H1 (cell line): Measurements from ENCODE around the gene RPA3. TPM values are rescaled to one million over a fixed set of nuclear protein-coding genes. Genes with fewer than 3 reads are reported as not detected.

Experiments
- CTCF ChIA-PET: fragments of 300-600 bp; sonication (Branson Sonifier 250); formaldehyde crosslinking; loops from one replicate; lab custom pipeline; 2021; ENCODE audit not compliant: partially characterized antibody; lab: Charles Lee
- POLR2A ChIA-PET: fragments of 300-600 bp; sonication (Branson Sonifier 250); formaldehyde crosslinking; loops from one replicate; lab custom pipeline; 2021; ENCODE audit warnings: inconsistent platforms; ENCODE audit not compliant: partially characterized antibody; lab: Charles Lee
- DNase-seq, 2 experiments: peaks; one replicate each; pipeline versions ENCODE4 v3.0.0 to v3.0.0-alpha.2; 2010 to 2022; ENCODE audit warnings: low spot score in 2 of 2, low read depth in 1 of 2, mixed read lengths in 1 of 2
- FAIRE-seq: peaks from 2 replicates; lab custom pipeline; 2011; peaks lifted over from hg19 to GRCh38; lab: Jason Lieb, UNC
- H2AFZ ChIP-seq: 2 replicates; pipeline ENCODE4 v1.8.1; 2012; ENCODE audit warnings: low read length, inconsistent platforms
- H2AK5ac ChIP-seq: 2 replicates; pipeline ENCODE4 v1.6.1; 2013; ENCODE audit warnings: low read depth, low read length
- H2BK120ac ChIP-seq: replicated peaks from 2 replicates; pipeline ENCODE3; 2013; ENCODE audit warnings: low read depth, low read length, inconsistent platforms
- H2BK12ac ChIP-seq: 2 replicates; pipeline ENCODE4 v1.6.1; 2013; ENCODE audit warnings: low read depth, low read length
- H2BK15ac ChIP-seq: 2 replicates; pipeline ENCODE4 v1.6.1; 2013; ENCODE audit warnings: low read length
- H2BK20ac ChIP-seq: 2 replicates; pipeline ENCODE4 v1.6.1; 2013; ENCODE audit warnings: low read length
- H2BK5ac ChIP-seq: 2 replicates; pipeline ENCODE4 v1.6.1; 2013; ENCODE audit warnings: low read depth, low read length
- H3K14ac ChIP-seq: 2 replicates; pipeline ENCODE4 v1.6.1; 2013; ENCODE audit warnings: inconsistent platforms; ENCODE audit not compliant: insufficient read length
- H3K18ac ChIP-seq: 2 replicates; pipeline ENCODE4 v1.6.1; 2013; ENCODE audit warnings: low read length; ENCODE audit errors: extremely low read depth
- H3K23ac ChIP-seq: 2 replicates; pipeline ENCODE4 v1.6.1; 2013; ENCODE audit warnings: inconsistent platforms; ENCODE audit not compliant: insufficient read length
- H3K23me2 ChIP-seq: 2 replicates; pipeline ENCODE4 v1.6.1; 2013; ENCODE audit warnings: low read depth, low read length
- H3K27ac ChIP-seq: 2 replicates; pipeline ENCODE4 v1.6.1; 2011; ENCODE audit warnings: low read depth, low read length, inconsistent platforms
- H3K27me3 ChIP-seq, 4 experiments: replicated peaks in 1 of 4; 1 replicate in 1 of 4; 2 replicates in 3 of 4; pipeline versions ENCODE4 v1.6.1 to v1.8.1; 2011 to 2013; ENCODE audit warnings: low read length in 3 of 4, mild to moderate bottlenecking in 3 of 4, inconsistent platforms in 2 of 4, mixed read lengths in 2 of 4, moderate library complexity in 1 of 4; ENCODE audit not compliant: control insufficient read depth in 3 of 4, insufficient read depth in 3 of 4; ENCODE audit errors: extremely low read depth in 1 of 4
- H3K36me3 ChIP-seq, 4 experiments: 2 replicates each; pipeline versions ENCODE4 v1.6.1 to v1.8.1; 2011 to 2013; ENCODE audit warnings: mild to moderate bottlenecking in 4 of 4, low read length in 3 of 4, moderate library complexity in 2 of 4, control low read depth in 1 of 4, inconsistent platforms in 1 of 4; ENCODE audit not compliant: insufficient read depth in 4 of 4, control insufficient read depth in 2 of 4
- H3K4ac ChIP-seq: replicated peaks from 2 replicates; pipeline ENCODE3; 2013; ENCODE audit warnings: low read length, low read depth, mixed read lengths, inconsistent platforms; ENCODE audit not compliant: insufficient read length
- H3K4me1 ChIP-seq, 4 experiments: replicated peaks in 1 of 4; 1 replicate in 1 of 4; 2 replicates in 3 of 4; pipeline versions ENCODE4 v1.6.1 to v1.8.1; 2011 to 2013; ENCODE audit warnings: low read length in 3 of 4, inconsistent platforms in 2 of 4, mixed read lengths in 1 of 4; ENCODE audit not compliant: insufficient read depth in 4 of 4, control insufficient read depth in 3 of 4
- H3K4me2 ChIP-seq, 2 experiments: 2 replicates each; pipeline versions ENCODE4 v1.6.1 to v1.8.1; 2011 to 2013; ENCODE audit warnings: low read depth in 2 of 2, low read length in 2 of 2, control low read depth in 1 of 2, inconsistent platforms in 1 of 2, mild to moderate bottlenecking in 1 of 2; ENCODE audit not compliant: insufficient read depth in 1 of 2
- H3K4me3 ChIP-seq, 4 experiments: fragments of 200-600, 300-600 bp in 1 of 4; sonication (generic), shearing (Covaris generic), sonication (Bioruptor Twin) in 1 of 4; 2 replicates each; pipeline versions ENCODE4 v1.5.1 to v1.8.1; 2011 to 2016; ENCODE audit warnings: low read length in 4 of 4, low read depth in 3 of 4, control low read depth in 2 of 4, inconsistent platforms in 2 of 4, mild to moderate bottlenecking in 2 of 4, mixed read lengths in 1 of 4, moderate library complexity in 1 of 4; ENCODE audit not compliant: insufficient read depth in 2 of 4; ENCODE audit errors: extremely low read depth in 1 of 4
- H3K56ac ChIP-seq: replicated peaks from 2 replicates; pipeline ENCODE3; 2013; ENCODE audit warnings: low read depth, mild to moderate bottlenecking, mixed read lengths, low read length, inconsistent platforms; ENCODE audit not compliant: insufficient read length
- H3K79me1 ChIP-seq: 2 replicates; pipeline ENCODE4 v1.6.1; 2013; ENCODE audit warnings: low read depth, low read length, control low read depth
- H3K79me2 ChIP-seq, 2 experiments: 2 replicates each; pipeline versions ENCODE4 v1.6.1 to v1.8.1; 2012 to 2013; ENCODE audit warnings: low read length in 2 of 2, mild to moderate bottlenecking in 2 of 2, inconsistent platforms in 1 of 2; ENCODE audit not compliant: insufficient read depth in 2 of 2, control insufficient read depth in 1 of 2
- H3K9ac ChIP-seq, 4 experiments: replicated peaks in 1 of 4; 1 replicate in 1 of 4; 2 replicates in 3 of 4; pipeline versions ENCODE4 v1.6.1 to v1.8.1; 2011 to 2013; ENCODE audit warnings: low read depth in 3 of 4, low read length in 3 of 4, control low read depth in 2 of 4, mild to moderate bottlenecking in 2 of 4, moderate library complexity in 2 of 4, inconsistent platforms in 1 of 4; ENCODE audit errors: extremely low read depth in 1 of 4
- H3K9me3 ChIP-seq, 2 experiments: 2 replicates each; pipeline versions ENCODE4 v1.6.1 to v1.8.1; 2012 to 2013; ENCODE audit warnings: mild to moderate bottlenecking in 2 of 2, moderate library complexity in 2 of 2, control low read depth in 1 of 2, inconsistent platforms in 1 of 2, low read depth in 1 of 2, low read length in 1 of 2, mixed read lengths in 1 of 2; ENCODE audit not compliant: insufficient read depth in 2 of 2
- H4K20me1 ChIP-seq, 2 experiments: replicated peaks in 1 of 2; 2 replicates each; pipeline versions ENCODE3 to v1.8.1; 2011 to 2013; ENCODE audit warnings: inconsistent platforms in 2 of 2, low read length in 2 of 2, mild to moderate bottlenecking in 1 of 2; ENCODE audit not compliant: insufficient read depth in 2 of 2, control insufficient read depth in 1 of 2
- H4K5ac ChIP-seq: 2 replicates; pipeline ENCODE4 v1.6.1; 2013; ENCODE audit warnings: low read length, low read depth, mixed read lengths, inconsistent platforms; ENCODE audit not compliant: insufficient read length
- H4K8ac ChIP-seq: 2 replicates; pipeline ENCODE4 v1.8.0; 2013; ENCODE audit warnings: mild to moderate bottlenecking, moderate library complexity, low read length, inconsistent platforms; ENCODE audit not compliant: insufficient read depth; ENCODE audit errors: extremely low read depth
- H4K91ac ChIP-seq: replicated peaks from 2 replicates; pipeline ENCODE3; 2013; ENCODE audit warnings: low read length, mixed read lengths, inconsistent platforms; ENCODE audit not compliant: insufficient read length
- WGBS, 2 experiments: shearing (Covaris generic) in 1 of 2; methylation state at CpG; one replicate each; pipeline versions ENCODE4 v1.1.6 to v1.1.7; 2013 to 2015; ENCODE audit warnings: low lambda C conversion rate in 2 of 2, mixed read lengths in 2 of 2, inconsistent platforms in 1 of 2, low coverage in 1 of 2, missing lambda C conversion rate in 1 of 2; ENCODE audit not compliant: insufficient replicate concordance in 2 of 2, insufficient coverage in 1 of 2, insufficient read length in 1 of 2; ENCODE audit errors: extremely low coverage in 1 of 2, missing lambda C conversion rate in 1 of 2; 5-methylcytosine and 5-hydroxymethylcytosine counted together
- polyA plus RNA-seq, 7 experiments: library from polyadenylated mRNA; depleted of rRNA in 3 of 7; stranded (reverse) in 5 of 7; unstranded in 2 of 7; fragments of >200 nt in 5 of 7; fragments of 200-250 nt in 2 of 7; gene quantifications; 1 replicate in 5 of 7; 2 replicates in 1 of 7; 4 replicates in 1 of 7; pipeline versions ENCODE4 v1.2.1 to v1.2.3, GENCODE V29; 2011 to 2013; ENCODE audit warnings: missing spikeins in 2 of 7, mixed read lengths in 2 of 7
- total RNA-seq: library from RNA; stranded (reverse); fragmentation: NEBNext Ultra II Directional; extraction: Animal tissue kit (Norgen Biotek cat#: 25700); gene quantifications from 2 replicates; pipeline ENCODE4 v1.2.1, GENCODE V29; 2021
- TF ChIP-seq, protein P1 (sequence below): IDR thresholded peaks from 2 replicates; pipeline ENCODE4 v1.6.1; 2012; ENCODE audit warnings: inconsistent platforms

The RPA3 gene
- total and polyA plus RNA-seq, 2 of the 8 experiments (the other 6 are each of a cell fraction or from before 2014, with no cell fraction given), result 60.2 to 105 TPM

DNA sequence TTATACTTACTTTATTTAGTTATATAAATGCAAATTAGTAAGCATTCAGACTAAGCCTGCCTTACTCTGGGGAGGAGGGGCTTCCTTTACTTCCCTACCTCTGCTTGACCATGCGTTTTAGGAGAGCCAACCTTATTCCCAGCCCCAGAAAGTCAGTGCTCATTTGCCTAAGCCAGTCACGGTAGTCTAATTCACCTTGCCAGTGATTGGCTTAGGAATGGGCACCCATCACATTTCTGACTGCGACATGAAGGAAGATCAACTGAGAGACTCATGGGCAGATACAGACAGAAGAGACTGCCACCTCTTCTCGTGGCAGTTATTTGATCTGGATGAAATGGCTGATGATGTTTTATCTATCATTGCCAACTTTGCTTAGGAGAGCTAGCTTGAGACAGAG lies 29.5 kb downstream of the RPA3 start:
- Histone ChIP-seq H3K27ac (no peak overlapping the region), H3K79me2 (no peaks in the 10 kb centered on the region), H2AK5ac (no peak overlapping the region), H2AFZ (no peak overlapping the region), H4K20me1 (no peaks in the 10 kb centered on the region), H3K79me1 (no peaks in the 10 kb centered on the region), H3K9ac (no peak overlapping the region), H4K5ac (no peak overlapping the region), H4K91ac (no peak overlapping the region)
- 90% methylated on average over 4 of the region's 4 CpGs; no CpG with 5 or more reads in 1 of the 2 experiments for WGBS, 2 experiments
- no peak for FAIRE-seq
- TF ChIP-seq, protein P1, sequence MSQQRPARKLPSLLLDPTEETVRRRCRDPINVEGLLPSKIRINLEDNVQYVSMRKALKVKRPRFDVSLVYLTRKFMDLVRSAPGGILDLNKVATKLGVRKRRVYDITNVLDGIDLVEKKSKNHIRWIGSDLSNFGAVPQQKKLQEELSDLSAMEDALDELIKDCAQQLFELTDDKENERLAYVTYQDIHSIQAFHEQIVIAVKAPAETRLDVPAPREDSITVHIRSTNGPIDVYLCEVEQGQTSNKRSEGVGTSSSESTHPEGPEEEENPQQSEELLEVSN, result no peak
- TF ChIP-seq, all 59 proteins: peak for 0
- Histone ChIP-seq H3K18ac (no peak overlapping the region), H3K4me2 (no peak overlapping the region), H3K4me1 (peaks cover 0 to 3% (median 0%) of the 10 kb centered on the region in 4 experiments; a peak in 1 of 7 replicates), H3K23me2 (no peaks in the 10 kb centered on the region), H2BK12ac (no peak overlapping the region), H3K36me3 (no peaks in the 10 kb centered on the region), H3K9me3 (no peaks in the 10 kb centered on the region), H3K23ac (no peak overlapping the region), H2BK120ac (no peak overlapping the region), H2BK20ac (no peak overlapping the region), H2BK5ac (no peak overlapping the region), H3K27me3 (no peaks in the 10 kb centered on the region), H3K56ac (no peak overlapping the region), H3K4me3 (no peak overlapping the region), H4K8ac (no peak overlapping the region), H2BK15ac (no peak overlapping the region), H3K14ac (no peak overlapping the region), H3K4ac (no peak overlapping the region)
- POLR2A ChIA-PET, result no interaction called here
- DNase-seq, result no peak
- CTCF ChIA-PET, result interaction anchor here (0.9 to 1.2 kb wide), 2 partner anchors 10 to 27 kb away, joined by 3 read pairs; no protein-coding TSS in a partner anchor
